ENCODE measurements around the gene CHST5. TPM values are rescaled to one million over a fixed set of nuclear protein-coding genes. Genes with fewer than 3 reads are reported as not detected.
"Not testable (repeated sequence)": the region's sequence is repeated elsewhere in the genome, so short reads cannot be mapped to it uniquely, and the experiment has no call there.

The CHST5 gene
- total and polyA plus RNA-seq, 2 experiments from 2014 or later = not detected

DNA sequence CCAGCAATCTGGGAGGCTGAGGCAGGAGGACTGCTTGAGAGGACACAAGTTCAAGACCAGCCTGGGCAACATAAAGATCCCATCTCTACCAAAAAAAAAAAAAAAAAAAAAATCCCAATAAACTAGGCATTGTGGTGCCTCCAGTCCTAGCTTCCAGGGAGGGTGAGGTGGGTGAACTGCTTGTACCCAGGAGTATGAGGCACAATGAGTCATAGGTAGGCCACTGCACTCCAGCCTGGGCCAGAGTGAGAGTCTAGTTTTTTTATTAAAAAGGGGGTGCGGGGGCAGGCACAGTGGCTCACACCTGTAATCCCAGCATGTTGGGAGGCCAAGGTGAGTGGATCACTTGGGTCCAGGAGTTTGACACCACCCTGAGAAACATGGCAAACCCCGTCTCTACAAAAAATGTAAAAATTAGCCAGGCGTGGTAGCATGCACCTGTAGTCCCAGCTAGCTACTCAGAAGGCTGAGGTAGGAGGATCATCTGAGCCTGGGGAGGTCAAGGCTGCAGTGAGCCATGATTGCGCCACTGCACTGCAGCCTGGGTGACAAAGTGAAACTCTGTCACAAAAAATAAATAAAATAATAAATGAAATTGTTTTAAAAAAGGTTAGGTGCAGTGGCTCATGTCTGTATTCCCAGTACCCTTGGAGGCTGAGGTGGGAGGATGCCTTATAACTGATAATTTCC is 32.8 kb downstream of the CHST5 start:
- Histone ChIP-seq H2AFZ (no peak overlapping the region), H3K9me2 (replicated peaks; ENCODE audit: insufficient read depth) (no peaks in the 10 kb centered on the region)

DNA sequence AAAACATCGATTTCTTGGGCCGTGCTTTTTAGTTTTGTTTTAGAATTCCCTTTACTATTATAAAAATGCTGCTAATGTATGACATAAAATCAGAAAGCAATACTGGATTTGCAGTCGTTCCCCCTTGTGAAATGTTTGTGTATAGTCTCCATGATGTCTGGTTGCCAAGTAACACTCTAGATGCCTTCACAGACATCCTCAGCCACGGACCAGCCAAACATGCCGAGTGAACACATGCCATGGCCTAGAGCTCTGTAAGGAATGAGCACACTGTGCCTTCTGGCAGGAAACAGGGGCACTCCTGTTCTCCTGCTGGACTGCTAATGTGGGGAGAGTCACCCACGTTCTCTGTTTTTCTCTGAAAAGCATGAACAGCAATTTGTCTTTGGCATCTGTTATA is 34.1 kb downstream of the CHST5 start:
- H3K9me2 ChIP-seq (replicated peaks; ENCODE audit: insufficient read depth); H3K4me3 ChIP-seq; H3K36me3 ChIP-seq (replicated peaks; ENCODE audit: insufficient read depth, low read depth); H2AFZ ChIP-seq; DNase-seq (ENCODE audit: low spot score); H3K27me3 ChIP-seq; H3K4me2 ChIP-seq; H3K27ac ChIP-seq; H3K9me3 ChIP-seq (ENCODE audit: low read depth); H3K79me2 ChIP-seq; H3K4me1 ChIP-seq (ENCODE audit: insufficient read depth); H4K20me1 ChIP-seq (ENCODE audit: insufficient read depth, poor library complexity, severe bottlenecking): not testable (repeated sequence)
- 61% methylated on average over 6 of the region's 6 CpGs for WGBS (ENCODE audit: low lambda C conversion rate, missing lambda C conversion rate)

More for the DNA sequence above, 32.8 kb downstream of the CHST5 start:
- H3K36me3 ChIP-seq (replicated peaks; ENCODE audit: insufficient read depth, low read depth) = no peaks in the 10 kb centered on the region
- H3K79me2 ChIP-seq = no peaks in the 10 kb centered on the region
- no peak overlapping the region for H3K4me2 ChIP-seq
- H3K27ac ChIP-seq = no peak overlapping the region
- DNase-seq (ENCODE audit: low spot score) = no peak
- no peaks in the 10 kb centered on the region for H3K9me3 ChIP-seq (ENCODE audit: low read depth)
- 95% methylated on average over 4 of the region's 4 CpGs for WGBS (ENCODE audit: low lambda C conversion rate, missing lambda C conversion rate)
- H3K4me3 ChIP-seq = no peak overlapping the region
- TF ChIP-seq, protein P1, sequence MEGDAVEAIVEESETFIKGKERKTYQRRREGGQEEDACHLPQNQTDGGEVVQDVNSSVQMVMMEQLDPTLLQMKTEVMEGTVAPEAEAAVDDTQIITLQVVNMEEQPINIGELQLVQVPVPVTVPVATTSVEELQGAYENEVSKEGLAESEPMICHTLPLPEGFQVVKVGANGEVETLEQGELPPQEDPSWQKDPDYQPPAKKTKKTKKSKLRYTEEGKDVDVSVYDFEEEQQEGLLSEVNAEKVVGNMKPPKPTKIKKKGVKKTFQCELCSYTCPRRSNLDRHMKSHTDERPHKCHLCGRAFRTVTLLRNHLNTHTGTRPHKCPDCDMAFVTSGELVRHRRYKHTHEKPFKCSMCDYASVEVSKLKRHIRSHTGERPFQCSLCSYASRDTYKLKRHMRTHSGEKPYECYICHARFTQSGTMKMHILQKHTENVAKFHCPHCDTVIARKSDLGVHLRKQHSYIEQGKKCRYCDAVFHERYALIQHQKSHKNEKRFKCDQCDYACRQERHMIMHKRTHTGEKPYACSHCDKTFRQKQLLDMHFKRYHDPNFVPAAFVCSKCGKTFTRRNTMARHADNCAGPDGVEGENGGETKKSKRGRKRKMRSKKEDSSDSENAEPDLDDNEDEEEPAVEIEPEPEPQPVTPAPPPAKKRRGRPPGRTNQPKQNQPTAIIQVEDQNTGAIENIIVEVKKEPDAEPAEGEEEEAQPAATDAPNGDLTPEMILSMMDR (IDR thresholded peaks at IDR 0.05; ENCODE audit: poor library complexity) = no peak
- TF ChIP-seq EZH2phosphoT487 (IDR thresholded peaks at IDR 0.05; ENCODE audit: low read depth, severe bottlenecking, unreplicated experiment) (no peak), EZH2 (IDR thresholded peaks at IDR 0.05; ENCODE audit: borderline replicate concordance) (no peak)
- no peaks in the 10 kb centered on the region for H4K20me1 ChIP-seq (ENCODE audit: insufficient read depth, poor library complexity, severe bottlenecking)
- H3K4me1 ChIP-seq (ENCODE audit: insufficient read depth) = no peaks in the 10 kb centered on the region
- H3K27me3 ChIP-seq = no peaks in the 10 kb centered on the region

DNA sequence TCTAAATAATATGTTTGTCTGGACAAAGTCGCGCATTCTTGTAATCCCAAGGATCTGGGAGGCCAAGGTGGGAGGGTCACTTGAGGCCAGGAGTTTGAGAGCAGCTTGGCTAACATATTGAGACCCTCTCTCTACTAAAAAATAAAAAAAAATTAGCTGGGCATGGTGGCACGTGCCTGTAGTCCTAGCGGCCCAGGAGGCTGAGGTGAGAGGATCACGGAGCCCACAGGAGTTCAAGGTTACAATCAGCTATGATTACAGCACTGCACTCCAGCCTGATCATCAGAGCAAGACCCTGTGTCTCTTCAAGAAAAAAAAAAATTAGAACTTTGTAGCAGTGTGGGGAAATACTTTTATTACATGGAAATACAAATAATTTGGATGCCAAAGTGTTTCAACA is 34.5 kb downstream of the CHST5 start:
- H3K4me1 ChIP-seq (ENCODE audit: insufficient read depth) = no peaks in the 10 kb centered on the region
- no peak overlapping the region for H3K27ac ChIP-seq
- no peaks in the 10 kb centered on the region for H3K27me3 ChIP-seq
- H3K9me2 ChIP-seq (replicated peaks; ENCODE audit: insufficient read depth) = no peaks in the 10 kb centered on the region
- 95% methylated on average over 5 of the region's 5 CpGs for WGBS (ENCODE audit: low lambda C conversion rate, missing lambda C conversion rate)
- H4K20me1 ChIP-seq (ENCODE audit: insufficient read depth, poor library complexity, severe bottlenecking) = no peaks in the 10 kb centered on the region
- H2AFZ ChIP-seq = no peak overlapping the region
- DNase-seq (ENCODE audit: low spot score) = no peak
- no peak overlapping the region for H3K4me3 ChIP-seq
- H3K36me3 ChIP-seq (replicated peaks; ENCODE audit: insufficient read depth, low read depth) = no peaks in the 10 kb centered on the region
- no peaks in the 10 kb centered on the region for H3K9me3 ChIP-seq (ENCODE audit: low read depth)
- H3K79me2 ChIP-seq = no peaks in the 10 kb centered on the region
- no peak overlapping the region for H3K4me2 ChIP-seq
- TF ChIP-seq, protein P1 (IDR thresholded peaks at IDR 0.05; ENCODE audit: poor library complexity) = no peak
- no peak for TF ChIP-seq EZH2phosphoT487 (IDR thresholded peaks at IDR 0.05; ENCODE audit: low read depth, severe bottlenecking, unreplicated experiment)
- no peak for TF ChIP-seq EZH2 (IDR thresholded peaks at IDR 0.05; ENCODE audit: borderline replicate concordance)

DNA sequence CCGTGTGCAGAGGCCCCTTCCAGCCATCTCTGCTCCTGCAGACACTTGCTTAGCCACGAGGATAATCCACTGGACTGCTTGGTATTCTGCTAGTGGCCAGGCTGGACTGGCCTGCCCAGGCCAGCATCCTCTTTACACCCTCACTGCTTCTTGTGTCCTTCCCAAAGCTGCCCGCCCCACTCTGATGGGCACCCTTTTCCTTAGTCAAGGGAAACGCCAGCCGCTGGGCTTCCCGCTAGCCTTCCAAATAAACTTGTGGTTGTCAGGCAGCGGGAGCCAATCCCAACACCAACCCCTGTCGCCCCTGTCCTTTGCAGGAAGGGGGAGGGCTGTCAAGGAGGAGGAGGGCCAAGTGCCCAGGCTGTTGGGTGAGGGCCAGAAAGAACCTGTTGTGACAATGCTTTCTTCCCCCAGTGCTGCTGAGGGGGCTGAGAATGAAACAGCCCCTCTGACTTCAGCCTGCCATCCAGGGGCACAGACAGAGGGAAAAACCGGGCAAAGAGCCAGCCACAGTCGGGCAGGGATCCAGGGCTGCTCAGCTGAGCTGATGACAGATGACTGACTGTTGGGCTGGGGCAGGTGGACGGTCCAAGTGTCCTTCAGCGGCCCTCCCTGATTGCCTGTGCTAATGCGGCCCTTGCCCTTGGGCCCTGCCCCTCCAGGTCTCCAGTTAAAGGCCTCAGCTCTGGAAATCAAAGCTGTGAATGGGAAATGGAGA is 37.1 kb downstream of the CHST5 start:
- not testable (repeated sequence) for H3K9me3 ChIP-seq (ENCODE audit: low read depth); DNase-seq (ENCODE audit: low spot score)

More for the DNA sequence above, 37.1 kb downstream of the CHST5 start:
- not testable (repeated sequence) for H3K9me2 ChIP-seq (replicated peaks; ENCODE audit: insufficient read depth); H4K20me1 ChIP-seq (ENCODE audit: insufficient read depth, poor library complexity, severe bottlenecking); H3K36me3 ChIP-seq (replicated peaks; ENCODE audit: insufficient read depth, low read depth); H3K79me2 ChIP-seq; H3K4me2 ChIP-seq; H3K4me1 ChIP-seq (ENCODE audit: insufficient read depth); H2AFZ ChIP-seq; H3K27ac ChIP-seq; H3K4me3 ChIP-seq
- WGBS (ENCODE audit: low lambda C conversion rate, missing lambda C conversion rate) = 78% methylated on average over 12 of the region's 13 CpGs
- peaks cover 12% of the 10 kb centered on the region for H3K27me3 ChIP-seq

Data from hepatocyte (in vitro differentiated cells).